ENCODE measurements around the gene PEX13. TPM values are rescaled to one million over a fixed set of nuclear protein-coding genes. Genes with fewer than 3 reads are reported as not detected.
"Not testable (repeated sequence)": the region's sequence is repeated elsewhere in the genome, so short reads cannot be mapped to it uniquely, and the experiment has no call there.

Gene PEX13
- total RNA-seq, 1 experiment from 2014 or later = 20.7 TPM

DNA sequence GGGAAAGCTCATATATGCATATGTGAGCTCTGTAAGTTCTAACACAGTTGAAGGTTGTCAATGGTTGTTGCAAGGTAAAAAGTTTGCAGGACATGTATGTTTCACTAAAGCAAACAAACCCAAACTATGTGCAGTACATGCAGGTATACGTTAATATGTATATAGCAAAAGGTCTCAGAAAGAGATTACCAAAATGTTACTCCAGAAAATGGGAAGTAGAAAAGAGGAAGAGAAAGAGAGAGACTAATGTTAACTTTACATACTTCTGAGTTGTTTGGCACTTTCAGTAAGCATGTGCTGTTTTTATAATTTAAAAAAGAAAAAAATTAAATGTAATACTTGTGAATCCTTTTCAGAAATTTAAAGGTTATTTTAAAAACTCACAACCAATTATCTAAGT, 32.8 kb upstream of the PEX13 start:
- no peaks in the 10 kb centered on the region for H3K36me3 ChIP-seq (ENCODE audit: insufficient read depth, low read length, poor library complexity, severe bottlenecking)
- no peak overlapping the region for H3K4me3 ChIP-seq (ENCODE audit: low read depth, low read length, poor library complexity, severe bottlenecking)
- H3K4me1 ChIP-seq (ENCODE audit: insufficient read depth, low read length, poor library complexity, severe bottlenecking) = no peaks in the 10 kb centered on the region
- CTCF ChIA-PET = no interaction called here
- no peaks in the 10 kb centered on the region for H3K9me3 ChIP-seq (ENCODE audit: low read depth, low read length, poor library complexity, severe bottlenecking)
- POLR2A ChIA-PET (ENCODE audit: low non-redundant PET) = no interaction called here
- DNase-seq (ENCODE audit: low spot score) = no peak
- TF ChIP-seq EZH2 (IDR thresholded peaks at IDR 0.05; ENCODE audit: borderline replicate concordance, low read depth, low read length, poor library complexity, severe bottlenecking) (no peak), CTCF (conservative IDR thresholded peaks at IDR 0.05; ENCODE audit: low read depth, low read length) (no peak)
- no peaks in the 10 kb centered on the region for H3K27me3 ChIP-seq (replicated peaks; ENCODE audit: insufficient read depth, low read depth, low read length, poor library complexity)
- no TSS peak for BruUV-seq (replicated peaks)
- intact Hi-C loops (cut with micrococcal nuclease; ENCODE audit: unreplicated experiment) = no loop called here
- H3K27ac ChIP-seq (ENCODE audit: low read depth, low read length, poor library complexity, severe bottlenecking) = no peak overlapping the region

GRCh38 chr2:60987041-60987440, 30.5 kb upstream of the PEX13 start:
- Histone ChIP-seq H3K27ac (ENCODE audit: low read depth, low read length, poor library complexity, severe bottlenecking) (no peak overlapping the region), H3K36me3 (ENCODE audit: insufficient read depth, low read length, poor library complexity, severe bottlenecking) (no peaks in the 10 kb centered on the region), H3K9me3 (ENCODE audit: low read depth, low read length, poor library complexity, severe bottlenecking) (peaks cover 8% of the 10 kb centered on the region), H3K4me1 (ENCODE audit: insufficient read depth, low read length, poor library complexity, severe bottlenecking) (no peaks in the 10 kb centered on the region), H3K4me3 (ENCODE audit: low read depth, low read length, poor library complexity, severe bottlenecking) (no peak overlapping the region), H3K27me3 (replicated peaks; ENCODE audit: insufficient read depth, low read depth, low read length, poor library complexity) (no peaks in the 10 kb centered on the region)
- ChIA-PET CTCF (interaction anchor here (0.7 to 1.3 kb wide), 2 partner anchors 12 to 313 kb away, joined by 4 read pairs; no protein-coding TSS in a partner anchor), POLR2A (ENCODE audit: low non-redundant PET) (no interaction called here)
- TF ChIP-seq EZH2 (IDR thresholded peaks at IDR 0.05; ENCODE audit: borderline replicate concordance, low read depth, low read length, poor library complexity, severe bottlenecking) = no peak
- TF ChIP-seq CTCF (conservative IDR thresholded peaks at IDR 0.05; ENCODE audit: low read depth, low read length) = no peak
- DNase-seq (ENCODE audit: low spot score) = no peak
- no TSS peak for BruUV-seq (replicated peaks)
- intact Hi-C loops (cut with micrococcal nuclease; ENCODE audit: unreplicated experiment) = no loop called here

GRCh38 chr2:60987656-60988055, 29.9 kb upstream of the PEX13 start:
- H3K36me3 ChIP-seq (ENCODE audit: insufficient read depth, low read length, poor library complexity, severe bottlenecking); H3K27me3 ChIP-seq (replicated peaks; ENCODE audit: insufficient read depth, low read depth, low read length, poor library complexity); intact Hi-C loops (cut with micrococcal nuclease; ENCODE audit: unreplicated experiment); DNase-seq (ENCODE audit: low spot score); H3K27ac ChIP-seq (ENCODE audit: low read depth, low read length, poor library complexity, severe bottlenecking); POLR2A ChIA-PET (ENCODE audit: low non-redundant PET); BruUV-seq (replicated peaks); H3K4me3 ChIP-seq (ENCODE audit: low read depth, low read length, poor library complexity, severe bottlenecking); H3K4me1 ChIP-seq (ENCODE audit: insufficient read depth, low read length, poor library complexity, severe bottlenecking): not testable (repeated sequence)
- CTCF ChIA-PET = interaction anchor here (0.7 to 1.3 kb wide), 2 partner anchors 11 to 314 kb away, joined by 4 read pairs; no protein-coding TSS in a partner anchor
- H3K9me3 ChIP-seq (ENCODE audit: low read depth, low read length, poor library complexity, severe bottlenecking) = peaks cover 11% of the 10 kb centered on the region

- Histone ChIP-seq H3K27ac (ENCODE audit: low read depth, low read length, poor library complexity, severe bottlenecking) (no peak overlapping the region), H3K27me3 (replicated peaks; ENCODE audit: insufficient read depth, low read depth, low read length, poor library complexity) (no peaks in the 10 kb centered on the region), H3K4me1 (ENCODE audit: insufficient read depth, low read length, poor library complexity, severe bottlenecking) (no peaks in the 10 kb centered on the region), H3K4me3 (ENCODE audit: low read depth, low read length, poor library complexity, severe bottlenecking) (no peak overlapping the region), H3K9me3 (ENCODE audit: low read depth, low read length, poor library complexity, severe bottlenecking) (peaks cover 11% of the 10 kb centered on the region), H3K36me3 (ENCODE audit: insufficient read depth, low read length, poor library complexity, severe bottlenecking) (no peaks in the 10 kb centered on the region)
- no peak for TF ChIP-seq EZH2 (IDR thresholded peaks at IDR 0.05; ENCODE audit: borderline replicate concordance, low read depth, low read length, poor library complexity, severe bottlenecking)
- TF ChIP-seq CTCF (conservative IDR thresholded peaks at IDR 0.05; ENCODE audit: low read depth, low read length) = no peak
- no TSS peak for BruUV-seq (replicated peaks)
- CTCF ChIA-PET = no interaction called here
- intact Hi-C loops (cut with micrococcal nuclease; ENCODE audit: unreplicated experiment) = no loop called here
- POLR2A ChIA-PET (ENCODE audit: low non-redundant PET) = interaction anchor here (0.5 kb wide), 1 partner anchor 119 kb away, joined by 12 read pairs; no protein-coding TSS in a partner anchor
- DNase-seq (ENCODE audit: low spot score) = no peak
These were observed 28.3 kb upstream of the PEX13 start for GRCh38 chr2:60989259-60989658.
